HG03045 (cell line): ENCODE measurements around the gene COX7A2L.
"Not testable (repeated sequence)": the region's sequence is repeated elsewhere in the genome, so short reads cannot be mapped to it uniquely, and the experiment has no call there.

Experiments
- ATAC-seq: cut with Tn5 transposase; IDR thresholded peaks from one replicate; pipeline ENCODE4 v1.9.1; 2021; ENCODE audit warnings: mild to moderate bottlenecking, moderate library complexity; ENCODE audit not compliant: unreplicated experiment

COX7A2L gene

GRCh38 chr2:42340045-42340937, 20.7 kb downstream of the COX7A2L start:
- no peak for ATAC-seq

GRCh38 chr2:42339191-42339912, 21.7 kb downstream of the COX7A2L start:
- ATAC-seq, result no peak

- no peak for ATAC-seq
Measured at GRCh38 chr2:42338567-42339190, 22.3 kb downstream of the COX7A2L start.

- ATAC-seq, result no peak
Measured at GRCh38 chr2:42337846-42338566, 23.0 kb downstream of the COX7A2L start.

GRCh38 chr2:42337356-42337820, 23.6 kb downstream of the COX7A2L start:
- ATAC-seq, result no peak

- ATAC-seq, result no peak
Measured at GRCh38 chr2:42336361-42336965, 24.6 kb downstream of the COX7A2L start.

- no peak for ATAC-seq
Measured at GRCh38 chr2:42335514-42336104, 25.4 kb downstream of the COX7A2L start.

- not testable (repeated sequence) for ATAC-seq
Measured at GRCh38 chr2:42334865-42335264, 26.2 kb downstream of the COX7A2L start.

GRCh38 chr2:42334220-42334619, 26.8 kb downstream of the COX7A2L start:
- ATAC-seq, result no peak

GRCh38 chr2:42333579-42333978, 27.4 kb downstream of the COX7A2L start:
- no peak for ATAC-seq

- no peak for ATAC-seq
Measured at GRCh38 chr2:42332575-42332974, 28.4 kb downstream of the COX7A2L start.

GRCh38 chr2:42331569-42332284, 29.3 kb downstream of the COX7A2L start:
- no peak for ATAC-seq

- no peak for ATAC-seq
Measured at GRCh38 chr2:42329736-42330135, 31.3 kb downstream of the COX7A2L start.

GRCh38 chr2:42328923-42329322, 32.1 kb downstream of the COX7A2L start:
- ATAC-seq, result no peak

GRCh38 chr2:42328148-42328833, 32.7 kb downstream of the COX7A2L start:
- no peak for ATAC-seq

GRCh38 chr2:42327125-42327524, 33.9 kb downstream of the COX7A2L start:
- peak; percentile 53 for ATAC-seq

- no peak for ATAC-seq
Measured at GRCh38 chr2:42325609-42326008, 35.4 kb downstream of the COX7A2L start.

GRCh38 chr2:42324949-42325348, 36.1 kb downstream of the COX7A2L start:
- ATAC-seq, result no peak

GRCh38 chr2:42324244-42324643, 36.8 kb downstream of the COX7A2L start:
- ATAC-seq, result no peak
